NCI-H1417 (cell line): ENCODE measurements around the gene ZIC2.
"Not testable (repeated sequence)": the region's sequence is repeated elsewhere in the genome, so short reads cannot be mapped to it uniquely, and the experiment has no call there.

Source experiments
- DNase-seq, 3 experiments: peaks; one replicate each; lab custom pipeline; 2025; lab: John Stamatoyannopoulos, UW

ZIC2 gene

DNA sequence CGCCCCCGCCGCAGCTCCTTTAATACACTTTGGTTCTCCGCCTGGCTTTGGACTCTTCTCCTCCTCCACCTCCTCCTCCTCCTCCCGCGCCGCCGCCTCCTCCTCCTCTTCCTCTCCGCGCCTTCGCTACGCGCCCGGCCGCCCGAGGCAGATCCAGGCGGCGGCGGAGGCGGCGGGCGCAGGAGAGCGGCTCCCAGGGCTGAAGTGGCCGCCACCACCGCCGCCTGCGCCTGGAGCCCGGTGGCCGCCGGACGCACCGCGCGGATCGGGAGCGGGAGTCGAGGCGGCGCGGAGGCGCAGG lies at the start of gene ZIC2:
Gene ZIC2 (plus strand): TSS at position 50 of the 301 bp plus-strand sequence. CDS start 281 bp downstream, outside the sequence.
- DNase-seq, result no peak

DNA sequence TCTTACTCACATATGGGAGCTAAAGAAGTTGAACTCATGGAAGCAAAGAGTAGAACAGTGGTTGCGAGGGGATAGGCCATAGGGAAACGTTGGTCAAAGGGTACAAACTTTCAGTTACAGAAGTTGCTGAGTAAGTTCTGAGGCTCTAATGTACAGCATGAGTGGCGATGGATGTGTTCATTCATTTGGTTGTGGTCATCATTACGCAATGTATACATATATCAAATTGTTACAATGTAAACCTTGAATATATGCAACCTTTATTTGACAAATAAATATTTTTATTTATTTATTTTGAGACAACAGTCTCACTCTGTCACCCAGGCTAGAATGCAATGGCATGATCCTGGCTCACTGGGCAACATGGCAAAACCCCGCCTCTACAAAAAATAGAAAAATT lies 48.7 kb upstream of the ZIC2 start:
- DNase-seq, result no peak

DNA sequence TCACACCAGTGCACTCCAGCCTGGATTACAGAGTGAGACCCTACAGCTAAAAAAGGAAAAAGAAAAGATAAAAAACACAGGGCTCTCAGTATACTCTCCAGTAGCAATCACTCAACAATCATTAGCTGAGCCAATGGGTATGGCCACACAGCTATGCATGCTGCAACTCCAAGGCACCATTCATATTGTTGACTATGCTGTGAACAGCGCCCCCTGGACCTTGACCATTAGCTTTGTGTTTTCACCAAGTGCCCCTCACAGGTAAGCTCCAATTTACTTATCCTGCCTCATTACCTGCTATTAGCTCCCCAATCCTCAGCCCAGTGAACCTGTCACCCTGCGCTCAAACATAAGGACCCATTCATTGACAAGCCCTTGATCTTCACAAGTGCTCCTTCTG lies 45.8 kb upstream of the ZIC2 start:
- no peak for DNase-seq

DNA sequence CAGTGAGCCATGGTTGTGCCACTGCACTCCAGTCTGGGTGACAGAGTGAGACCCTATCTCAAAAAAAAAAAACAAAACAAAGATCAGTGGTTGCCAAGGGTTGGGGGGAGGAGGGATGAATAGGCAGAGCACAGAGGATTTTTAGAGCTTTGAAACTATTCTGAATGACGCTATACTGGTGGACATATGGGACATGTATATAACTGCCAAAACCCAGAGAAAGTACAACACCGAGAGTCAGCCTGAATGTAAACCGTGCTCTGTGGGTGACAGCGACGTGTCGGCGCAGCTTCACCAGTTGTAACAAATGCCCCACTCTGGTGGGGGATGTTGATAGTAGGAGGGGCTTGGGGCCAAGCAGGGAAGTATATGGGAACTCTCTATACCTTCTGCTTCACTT lies 42.9 kb upstream of the ZIC2 start:
- DNase-seq, result no peak

DNA sequence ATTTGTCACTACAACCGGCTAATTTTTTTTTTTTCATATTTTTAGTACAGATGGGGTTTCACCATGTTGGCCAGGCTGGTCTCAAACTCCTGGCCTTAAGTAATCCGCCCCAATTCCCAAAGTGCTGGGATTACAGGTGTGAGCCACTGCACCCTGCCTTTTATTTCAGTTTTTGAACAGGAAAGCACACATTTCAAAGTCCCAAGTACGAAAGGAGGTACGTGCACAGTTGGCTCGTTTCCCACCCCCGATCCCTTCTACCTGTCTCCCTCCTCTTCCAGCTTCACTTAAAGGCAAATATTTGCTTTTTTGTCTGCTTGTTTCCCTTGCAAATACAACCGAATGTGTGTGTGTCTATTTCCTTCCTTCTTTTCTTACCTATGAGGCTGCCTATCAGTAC lies 40.5 kb upstream of the ZIC2 start:
- DNase-seq, result peak in 1 of 3 experiments; percentile 39

DNA sequence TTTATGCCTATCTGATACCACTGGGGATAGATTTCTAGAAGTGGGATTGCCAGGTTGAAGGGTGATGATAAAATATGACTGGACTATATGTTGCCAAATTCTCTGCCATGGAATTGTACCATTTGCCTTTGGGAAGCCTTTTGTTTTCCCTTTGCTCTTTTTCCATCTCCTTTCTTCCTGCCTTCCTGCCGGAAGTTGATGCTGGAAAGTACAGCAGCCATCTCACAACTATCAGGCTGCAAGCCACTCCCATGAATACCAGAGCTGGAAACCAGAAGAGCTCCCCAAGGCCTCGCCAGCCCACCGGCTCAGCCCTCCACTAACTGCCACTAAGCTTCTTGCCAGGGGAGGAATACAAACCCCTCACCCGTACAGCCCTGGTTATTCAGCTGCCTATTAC lies 39.7 kb upstream of the ZIC2 start:
- no peak for DNase-seq

DNA sequence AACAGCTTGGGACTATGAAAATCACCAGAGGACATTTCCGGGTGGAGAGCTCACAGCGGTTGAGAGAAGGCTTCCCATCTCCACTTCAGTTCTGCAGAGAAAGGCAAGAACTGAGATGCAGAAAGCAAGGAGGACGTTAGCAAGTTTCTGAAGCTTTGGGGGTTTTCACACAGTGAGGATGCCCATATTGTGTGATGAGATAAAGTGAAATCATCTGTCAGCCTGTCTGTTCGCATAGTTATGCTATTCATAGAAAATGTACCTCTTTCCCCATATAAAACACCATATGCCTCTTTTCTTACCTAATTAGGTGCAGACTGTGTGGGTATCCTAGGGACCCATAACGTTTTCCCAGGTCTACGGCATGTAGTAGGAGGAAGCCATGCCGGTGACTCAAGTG lies 37.5 kb upstream of the ZIC2 start:
- no peak for DNase-seq

DNA sequence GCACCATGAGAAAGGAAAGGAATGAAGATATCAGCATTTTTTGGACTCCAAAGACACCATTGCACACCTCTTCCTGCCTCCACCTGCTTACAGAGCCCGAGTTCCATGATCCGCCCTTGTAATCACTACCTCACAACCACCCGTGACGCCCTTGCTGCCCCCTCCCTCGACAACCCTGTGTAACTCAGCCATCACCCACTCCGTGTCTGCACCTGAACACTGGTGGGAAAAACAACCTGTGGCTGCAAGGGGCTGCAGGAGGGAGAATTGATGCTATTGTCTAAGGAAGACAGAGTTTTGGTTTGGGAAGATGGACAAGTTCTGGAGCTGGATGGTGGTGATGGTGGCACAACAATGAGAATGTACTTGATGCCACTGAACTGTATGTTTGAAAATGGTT lies 37.0 kb upstream of the ZIC2 start:
- no peak for DNase-seq

DNA sequence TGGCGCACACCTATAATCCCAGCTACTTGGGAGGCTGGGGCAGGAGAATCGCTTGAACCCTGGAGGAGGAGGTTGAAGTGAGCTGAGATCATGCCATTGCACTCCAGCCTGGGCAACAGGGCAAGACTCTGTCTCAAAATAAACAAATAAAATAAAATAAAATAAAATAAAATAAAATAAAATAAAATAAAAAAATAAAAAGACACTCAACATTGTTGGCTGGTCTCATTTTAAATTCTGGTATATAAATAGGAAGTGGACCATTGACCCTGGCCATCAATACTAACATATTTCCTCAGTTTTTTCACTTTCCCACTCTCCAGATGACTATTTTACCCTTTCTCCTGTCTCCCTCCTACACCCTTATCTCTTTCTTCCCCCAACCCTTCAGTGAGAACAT lies 36.1 kb upstream of the ZIC2 start:
- DNase-seq, result not testable (repeated sequence)

DNA sequence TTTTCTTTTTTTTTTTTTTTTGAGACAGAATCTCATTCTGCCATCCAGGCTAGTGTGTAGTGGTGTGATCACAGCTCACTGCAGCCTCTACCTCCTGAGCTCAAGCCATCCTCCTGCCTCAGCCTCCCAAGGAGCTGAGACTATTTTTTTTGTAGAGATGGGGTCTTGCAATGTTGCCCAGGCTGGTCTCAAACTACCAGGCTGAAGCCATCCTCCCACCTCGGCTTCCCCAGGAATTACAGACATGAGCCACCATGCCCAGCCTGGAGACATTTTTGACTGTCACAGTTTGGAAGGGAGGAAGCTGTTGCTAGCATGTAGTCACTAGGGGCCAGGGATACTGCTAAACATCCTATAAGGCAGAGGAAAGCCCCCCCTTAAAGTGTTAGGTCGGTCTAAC lies 33.9 kb upstream of the ZIC2 start:
- DNase-seq, result no peak

DNA sequence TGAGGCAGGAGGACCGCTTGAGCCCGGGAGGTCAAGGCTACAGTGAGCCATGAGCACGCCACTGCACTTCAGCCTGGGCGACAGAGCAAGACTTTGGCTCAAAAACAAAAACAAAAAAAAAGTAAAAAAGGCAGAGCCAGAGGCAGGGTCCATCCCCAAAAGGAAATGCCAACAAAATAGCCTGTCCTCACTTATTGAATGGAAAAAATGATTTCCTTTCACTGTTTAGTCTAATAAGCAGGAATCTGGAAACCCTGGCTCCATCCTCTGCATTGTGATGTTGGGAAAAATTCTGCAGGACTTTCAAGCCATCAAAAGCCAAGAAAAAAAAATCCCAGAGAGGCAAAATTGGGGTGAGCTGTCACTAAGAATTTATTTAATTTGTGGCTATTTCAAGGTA lies 33.2 kb upstream of the ZIC2 start:
- no peak for DNase-seq

DNA sequence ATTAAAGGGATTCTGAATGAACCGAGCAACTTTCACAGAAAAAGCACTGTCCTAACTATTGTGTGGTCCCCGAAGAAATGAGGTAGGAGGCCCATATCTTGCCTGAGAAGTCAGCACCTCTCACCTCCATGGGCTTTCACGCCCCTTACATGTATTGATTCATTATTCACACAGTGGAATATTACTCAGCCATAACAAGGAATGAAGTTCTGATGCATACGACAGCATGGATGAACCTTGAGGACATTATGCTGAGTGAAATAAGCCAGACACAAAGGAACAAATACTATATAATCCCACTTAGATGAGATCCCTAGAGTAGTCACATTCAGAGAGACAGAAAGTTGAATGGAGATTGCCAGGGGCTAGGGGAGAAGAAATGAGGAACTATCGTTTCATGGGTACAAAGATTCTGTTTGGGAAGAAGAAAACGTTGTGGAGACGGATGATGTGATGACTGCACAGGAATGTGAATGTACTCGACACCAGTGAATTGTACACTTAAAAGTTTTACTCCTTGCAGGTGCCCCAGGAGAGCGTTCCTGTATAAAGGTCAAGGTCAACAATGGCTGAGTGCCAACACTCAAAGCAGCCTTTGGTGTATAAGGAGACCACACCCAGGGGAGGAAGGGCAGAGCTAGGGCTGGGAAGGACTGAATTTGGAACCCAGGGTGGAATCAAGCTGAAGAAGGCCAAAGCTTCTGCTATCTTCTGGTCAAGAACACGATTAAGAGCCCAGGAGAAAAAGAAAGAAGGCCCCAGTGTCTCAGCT lies 32.5 kb upstream of the ZIC2 start:
- no peak for DNase-seq

DNA sequence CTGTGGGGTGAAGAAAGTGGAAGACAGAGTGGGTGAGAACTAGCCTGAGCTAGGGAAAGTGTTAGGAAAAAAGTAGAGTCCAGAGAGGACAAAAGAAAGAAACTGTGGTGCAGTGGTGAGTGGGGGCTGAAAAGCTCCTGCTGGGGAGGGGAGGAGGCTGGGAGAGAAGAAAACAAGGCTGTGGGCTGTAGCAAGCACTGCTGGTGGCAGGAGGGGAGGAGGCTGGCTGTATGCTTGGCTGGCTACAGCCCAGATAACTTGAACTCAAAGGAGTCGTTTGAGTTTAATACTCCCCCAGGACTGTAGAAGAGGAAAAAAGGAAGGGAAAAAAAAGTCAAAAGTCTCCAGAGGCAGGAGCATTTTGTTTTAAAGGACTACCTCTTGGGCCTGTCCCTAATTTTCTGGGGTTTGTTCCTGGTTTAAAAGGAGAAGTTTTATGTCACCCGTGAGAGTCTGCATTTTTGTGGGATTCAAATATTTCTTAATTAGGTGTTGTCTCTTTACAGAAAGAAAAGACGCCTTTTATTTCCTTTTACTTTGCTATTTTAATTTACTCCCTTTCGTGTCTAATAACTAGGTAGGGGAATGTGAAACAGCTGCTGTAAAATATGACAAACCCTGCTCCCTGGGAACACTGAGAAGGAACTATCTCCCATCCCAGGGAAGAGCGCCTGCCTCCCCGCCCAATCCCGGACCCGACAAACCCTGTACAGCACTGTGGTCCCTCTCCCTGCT lies 31.7 kb upstream of the ZIC2 start:
- DNase-seq, result peak in 1 of 3 experiments; percentile 42

DNA sequence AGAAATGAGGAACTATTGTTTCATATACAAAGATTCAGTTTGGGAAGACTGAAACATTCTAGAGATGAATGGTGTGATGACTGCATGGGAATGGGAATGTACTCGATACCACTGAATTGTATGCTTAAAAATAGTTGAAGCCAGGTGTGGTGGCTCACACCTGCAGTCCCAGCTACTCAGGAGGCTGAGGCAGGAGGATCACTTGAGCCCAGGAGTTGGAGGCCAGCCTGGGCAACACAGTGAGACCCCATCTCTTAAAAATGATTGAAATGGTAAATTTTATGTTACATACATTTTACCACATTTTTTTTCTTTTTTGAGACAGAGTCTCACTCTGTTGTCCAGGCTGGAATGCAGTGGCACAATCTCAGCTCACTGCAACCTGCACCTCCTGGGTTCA lies 29.9 kb upstream of the ZIC2 start:
- DNase-seq, result not testable (repeated sequence)

DNA sequence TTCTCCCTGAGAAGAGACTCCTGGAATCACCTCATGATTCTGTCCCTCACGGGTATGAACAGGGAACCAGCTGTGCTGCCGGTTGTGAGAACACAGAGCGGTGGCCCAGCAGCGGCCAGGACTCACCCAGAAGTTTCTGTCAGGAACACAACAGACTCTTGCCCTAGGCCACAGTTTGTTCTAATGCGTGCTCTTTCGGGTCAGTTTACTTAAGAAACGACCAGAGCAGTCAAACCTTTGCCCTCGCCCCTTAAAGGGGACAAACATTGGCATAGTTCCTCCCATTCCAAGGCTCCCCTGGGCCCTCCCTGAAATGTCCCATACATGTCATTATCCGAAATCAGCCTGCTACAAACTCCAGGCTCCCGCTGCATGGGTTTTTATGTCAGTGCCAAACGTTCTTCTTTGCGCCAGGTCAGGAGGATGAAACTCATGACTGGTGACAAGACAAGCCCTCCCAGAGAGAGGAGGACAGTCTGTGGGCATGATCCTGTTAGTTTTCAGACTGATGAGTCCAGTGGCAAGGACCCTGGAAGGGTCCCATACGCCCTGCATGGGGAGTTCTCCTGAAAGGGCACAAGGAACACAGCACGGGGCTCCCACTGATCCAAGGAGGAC lies 28.3 kb upstream of the ZIC2 start:
- DNase-seq, result no peak

DNA sequence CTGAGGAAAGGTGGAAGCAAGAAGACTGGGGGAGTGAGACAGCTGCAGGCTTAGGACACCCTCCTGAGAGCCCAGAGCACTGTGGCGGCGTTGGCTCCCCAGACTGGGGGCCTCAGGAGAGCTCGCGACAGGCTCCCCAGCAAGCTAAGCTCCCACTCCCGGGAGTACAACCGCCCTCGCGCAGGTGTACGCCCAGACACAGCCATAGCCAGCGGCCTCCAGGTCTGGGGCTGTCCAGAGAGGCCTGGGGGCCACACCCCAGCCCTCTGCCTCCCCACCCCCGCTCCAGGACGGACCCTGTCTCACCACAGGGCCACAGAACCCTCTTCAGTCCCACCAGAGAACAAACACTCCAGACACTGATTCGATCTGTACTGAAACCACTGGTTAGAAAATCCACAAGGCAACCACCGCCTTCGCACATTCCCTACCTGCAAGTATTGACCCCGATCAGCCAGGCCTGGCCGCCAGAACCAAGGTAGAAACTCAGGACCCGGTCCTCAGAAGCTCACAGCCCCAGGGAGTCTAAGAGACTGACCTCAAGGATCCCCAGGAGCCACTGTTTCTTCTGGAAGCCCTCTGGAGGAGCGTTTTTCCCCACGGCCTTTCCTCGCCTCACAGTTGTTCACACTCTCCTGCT lies 26.4 kb upstream of the ZIC2 start:
- peak in 1 of 3 experiments; percentile 53 for DNase-seq

DNA sequence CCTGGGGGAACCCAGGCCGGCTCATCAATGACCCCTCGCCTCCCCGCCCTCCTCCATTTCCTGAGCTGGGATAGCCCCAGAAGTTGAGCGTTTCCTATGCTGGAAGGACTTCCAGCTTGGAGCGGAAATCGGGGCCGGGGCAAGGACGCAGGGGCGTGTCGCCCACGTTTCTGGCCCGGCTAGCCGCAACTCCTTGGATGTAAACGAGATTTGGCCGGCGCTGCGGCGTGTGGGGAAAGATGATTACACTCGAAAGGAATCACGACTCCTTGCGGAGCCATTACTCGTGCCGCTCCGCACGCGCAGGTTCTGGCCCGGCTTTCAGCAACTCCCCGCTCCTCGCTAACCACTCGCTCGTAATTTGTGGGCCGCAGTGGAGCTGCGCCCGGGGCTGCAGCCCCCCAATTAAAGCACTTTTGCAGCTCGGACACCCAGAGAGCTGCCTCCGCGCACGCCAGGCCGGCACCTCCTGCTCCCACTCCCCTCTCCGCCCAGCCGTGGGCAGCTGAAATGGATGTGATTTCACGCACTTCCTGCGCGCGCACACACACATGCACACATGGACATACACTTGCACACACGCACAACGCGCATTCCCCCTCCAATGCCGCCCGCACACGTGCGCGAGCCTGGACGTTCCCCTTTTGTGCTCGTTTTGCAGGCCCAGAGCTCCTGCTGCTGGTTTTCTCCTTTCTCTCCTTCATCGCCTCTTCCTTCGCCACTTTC lies 25.7 kb upstream of the ZIC2 start:
- peak in 2 of 3 experiments; percentile 83 to 88 for DNase-seq

DNA sequence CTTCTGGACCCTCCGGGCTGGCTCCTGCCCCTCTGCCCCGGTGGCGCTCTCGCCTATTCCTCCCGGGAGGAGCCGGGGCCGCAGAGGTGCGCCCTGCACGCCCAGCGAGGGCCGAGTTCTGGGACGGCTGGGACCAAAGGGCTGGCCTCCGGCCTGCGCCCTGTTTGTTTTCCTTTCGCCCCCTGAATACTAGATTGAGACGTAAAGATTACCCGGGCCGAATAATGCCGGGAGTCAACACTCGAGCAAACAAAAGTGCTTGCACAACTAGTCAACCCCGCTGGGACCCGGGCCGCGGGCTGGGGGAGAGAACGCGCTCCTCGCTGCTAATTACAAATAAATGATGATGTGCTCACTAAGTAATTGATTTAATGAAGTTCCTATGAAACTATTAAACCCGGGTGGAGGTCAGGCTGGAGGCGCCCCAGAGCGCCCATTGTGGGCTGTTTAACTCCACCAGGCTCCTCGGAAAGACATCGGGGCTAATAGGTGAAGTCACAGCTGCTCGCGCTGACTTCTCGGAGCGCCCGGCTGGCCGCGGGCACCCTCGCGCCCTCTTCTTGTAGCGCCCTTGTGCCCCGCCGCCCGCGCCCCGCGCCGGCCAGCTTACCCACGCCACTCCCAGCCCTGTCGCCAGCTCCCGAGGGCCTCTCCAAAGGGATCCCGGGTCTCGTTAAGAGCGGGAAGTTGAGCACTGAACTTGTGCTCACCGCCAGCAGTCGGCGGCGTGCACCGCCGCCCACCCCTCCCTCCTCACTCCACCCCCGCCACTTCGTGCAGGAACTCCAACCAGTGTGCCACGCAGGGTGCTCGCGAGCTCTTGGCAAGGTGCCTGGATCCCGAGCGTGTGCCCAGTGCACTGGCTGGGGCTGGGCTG lies 24.9 kb upstream of the ZIC2 start:
- peak in 2 of 3 experiments; percentile 83 to 91 for DNase-seq

DNA sequence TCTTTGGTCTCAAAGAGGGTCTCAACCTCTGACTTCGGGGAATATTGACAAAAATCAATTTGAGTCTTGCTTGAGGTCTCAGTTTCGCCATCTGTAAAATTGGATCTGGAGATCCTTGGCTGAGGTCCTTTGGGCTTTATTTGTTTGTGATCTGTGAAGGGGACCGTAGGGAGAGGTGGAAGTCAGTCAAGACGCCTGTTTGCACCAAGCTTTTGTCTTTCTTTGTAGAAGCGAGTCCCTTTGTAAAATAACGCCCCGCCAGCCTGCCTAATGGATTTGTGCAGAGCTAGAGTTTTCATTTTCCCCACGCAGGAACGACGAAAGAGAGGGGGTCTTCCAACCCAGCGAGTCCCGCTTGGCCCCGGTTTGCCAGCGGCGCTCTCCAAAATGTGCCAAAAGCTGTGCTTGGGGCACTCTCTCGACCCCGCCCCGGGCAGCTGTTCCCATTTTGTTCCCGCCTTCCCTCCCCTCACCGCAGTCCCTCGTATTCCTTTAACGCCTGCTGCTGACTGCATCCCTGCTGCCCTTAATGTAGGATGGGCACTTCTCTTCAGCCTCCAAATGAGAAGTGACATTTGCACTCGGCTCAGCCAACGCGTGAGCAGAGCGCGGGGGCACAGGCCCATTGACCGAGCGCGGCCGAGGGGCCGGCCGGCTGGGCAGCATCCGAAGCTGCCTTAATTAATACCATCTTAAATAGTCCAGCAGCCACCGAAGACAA lies 23.0 kb upstream of the ZIC2 start:
- no peak for DNase-seq

DNA sequence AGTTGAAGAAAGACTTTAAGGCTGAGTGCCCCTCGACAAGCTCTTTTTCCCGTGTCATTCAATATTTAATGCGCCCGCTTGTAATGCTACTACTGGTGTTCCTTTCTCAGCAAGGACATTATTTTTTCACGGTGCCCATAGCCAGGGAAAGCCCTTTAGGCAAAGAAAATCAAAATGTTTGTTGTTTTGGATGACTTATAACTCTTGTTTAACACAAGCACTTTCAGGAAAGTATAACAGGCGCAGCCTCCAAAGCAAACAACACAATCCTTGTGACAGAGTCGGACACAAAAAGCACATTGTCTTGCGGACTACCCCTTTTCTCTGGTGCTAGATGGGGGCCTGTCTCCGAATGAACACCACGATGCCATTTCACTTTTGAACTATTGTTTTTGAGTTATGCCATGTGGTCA lies 22.5 kb upstream of the ZIC2 start:
- DNase-seq, result no peak
